Upper lobe of right lung (tissue), 1 donor: ENCODE measurements around the gene PDIA3. TPM values are rescaled to one million over a fixed set of nuclear protein-coding genes. Genes with fewer than 3 reads are reported as not detected.
"Not testable (repeated sequence)": the region's sequence is repeated elsewhere in the genome, so short reads cannot be mapped to it uniquely, and the experiment has no call there.

Experiments
- ATAC-seq: fragments of 200-7000 bp; cut with Tn5 transposase; one replicate; pipeline ENCODE4 v1.9.1; 2020; ENCODE audit warnings: mild to moderate bottlenecking, moderate library complexity
- DNase-seq: peaks from one replicate; pipeline ENCODE4 v3.0.0-alpha.2; 2020
- H3K27ac ChIP-seq: fragments of 200-600 bp; one replicate; pipeline ENCODE4 v1.8.0; 2022
- H3K27me3 ChIP-seq: fragments of 200-600 bp; one replicate; pipeline ENCODE4 v1.8.0; 2022; ENCODE audit warnings: mild to moderate bottlenecking
- H3K36me3 ChIP-seq: fragments of 200-600 bp; one replicate; pipeline ENCODE4 v1.8.0; 2022
- H3K4me1 ChIP-seq: fragments of 200-600 bp; one replicate; pipeline ENCODE4 v1.8.0; 2022
- H3K4me3 ChIP-seq: fragments of 200-600 bp; one replicate; pipeline ENCODE4 v1.8.0; 2022; ENCODE audit warnings: mild to moderate bottlenecking
- H3K9me3 ChIP-seq: fragments of 200-600 bp; one replicate; pipeline ENCODE4 v1.8.0; 2022
- intact Hi-C: fragments of 100-400 bp; cut with DNase I; formaldehyde crosslinking; loops from one replicate; pipeline ENCODE4 v1.11.0; 2022
- microRNA-seq: library from miRNA; unstranded; fragments of <30 nt; microRNA quantifications from one replicate; pipeline ENCODE4 v1.2.0, GENCODE V29; 2020; ENCODE audit warnings: borderline microRNAs expressed
- total RNA-seq: library from RNA; stranded (reverse); fragmentation: NEBNext Ultra II Directional; extraction: Animal tissue kit (Norgen Biotek cat#: 25700); gene quantifications from one replicate; pipeline ENCODE4 v1.2.1, GENCODE V29; 2021
- TF ChIP-seq, protein P1 (sequence below): fragments of 200-600 bp; IDR thresholded peaks from one replicate; pipeline ENCODE4 v1.8.0; 2022; ENCODE audit warnings: antibody characterized with exemption
- donor health status: DM: no; HTN: yes; CAD: no; lungs with severe emphysema.

PDIA3 gene
- total RNA-seq, 1 donor from 2014 or later: 382 TPM

- Histone ChIP-seq H3K9me3 (no peaks in the 10 kb centered on the region), H3K4me3 (peak within 1 kb of the TSS; percentile 96), H3K36me3 (peaks cover 70% of the 10 kb centered on the region), H3K27ac (peak within 1 kb of the TSS; percentile 87), H3K27me3 (no peaks in the 10 kb centered on the region), H3K4me1 (peaks cover 27% of the 10 kb centered on the region)
- TF ChIP-seq, protein P1, sequence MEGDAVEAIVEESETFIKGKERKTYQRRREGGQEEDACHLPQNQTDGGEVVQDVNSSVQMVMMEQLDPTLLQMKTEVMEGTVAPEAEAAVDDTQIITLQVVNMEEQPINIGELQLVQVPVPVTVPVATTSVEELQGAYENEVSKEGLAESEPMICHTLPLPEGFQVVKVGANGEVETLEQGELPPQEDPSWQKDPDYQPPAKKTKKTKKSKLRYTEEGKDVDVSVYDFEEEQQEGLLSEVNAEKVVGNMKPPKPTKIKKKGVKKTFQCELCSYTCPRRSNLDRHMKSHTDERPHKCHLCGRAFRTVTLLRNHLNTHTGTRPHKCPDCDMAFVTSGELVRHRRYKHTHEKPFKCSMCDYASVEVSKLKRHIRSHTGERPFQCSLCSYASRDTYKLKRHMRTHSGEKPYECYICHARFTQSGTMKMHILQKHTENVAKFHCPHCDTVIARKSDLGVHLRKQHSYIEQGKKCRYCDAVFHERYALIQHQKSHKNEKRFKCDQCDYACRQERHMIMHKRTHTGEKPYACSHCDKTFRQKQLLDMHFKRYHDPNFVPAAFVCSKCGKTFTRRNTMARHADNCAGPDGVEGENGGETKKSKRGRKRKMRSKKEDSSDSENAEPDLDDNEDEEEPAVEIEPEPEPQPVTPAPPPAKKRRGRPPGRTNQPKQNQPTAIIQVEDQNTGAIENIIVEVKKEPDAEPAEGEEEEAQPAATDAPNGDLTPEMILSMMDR: no peak
- DNase-seq (peak; percentile 96), ATAC-seq (peak; percentile 97)
- intact Hi-C loops: no loop called here
These were observed 54.3 kb downstream of the PDIA3 start, which contains the start of gene HYPK for GRCh38 chr15:43800286-43801141. TSS of gene HYPK (plus strand) at chr15:43800599. CDS start at chr15:43800623, 24 bp downstream.

- H3K9me3 ChIP-seq, intact Hi-C loops, H3K27me3 ChIP-seq, DNase-seq, H3K4me3 ChIP-seq, H3K27ac ChIP-seq, ATAC-seq: not testable (repeated sequence)
- peaks cover 79% of the 10 kb centered on the region for H3K36me3 ChIP-seq
- H3K4me1 ChIP-seq: peaks cover 25% of the 10 kb centered on the region
These were observed 56.4 kb downstream of the PDIA3 start for GRCh38 chr15:43802676-43803075.

DNA sequence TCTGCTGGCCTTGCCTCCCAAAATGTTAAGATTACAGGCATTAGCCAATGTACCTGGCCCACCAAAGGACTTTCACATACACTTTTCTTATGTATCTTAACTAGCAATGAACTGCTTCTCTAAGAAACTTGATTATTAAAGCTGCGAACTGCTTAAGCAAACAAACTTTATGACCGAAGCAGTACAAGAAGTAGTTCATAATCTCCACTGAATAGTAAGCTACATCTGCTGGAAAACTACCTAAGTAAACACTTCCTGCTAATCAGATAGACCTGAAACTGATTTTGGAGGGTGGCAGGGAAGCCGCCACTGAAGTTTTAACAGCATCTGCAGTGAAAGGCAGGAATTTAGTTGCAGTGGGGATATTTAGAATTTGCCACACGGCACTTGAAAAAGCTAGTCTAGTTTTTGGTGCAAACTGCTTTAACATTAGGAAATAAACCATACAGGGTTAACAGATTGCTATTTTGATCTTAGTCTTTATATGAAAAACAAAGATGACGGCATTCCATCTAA, 62.3 kb downstream of the PDIA3 start:
- Histone ChIP-seq H3K27me3 (no peaks in the 10 kb centered on the region), H3K4me1 (no peaks in the 10 kb centered on the region), H3K9me3 (no peaks in the 10 kb centered on the region), H3K36me3 (peaks cover 99% of the 10 kb centered on the region), H3K27ac (no peak overlapping the region), H3K4me3 (no peak overlapping the region)
- DNase-seq: no peak
- intact Hi-C loops: no loop called here
- ATAC-seq: no peak
- TF ChIP-seq, protein P1: no peak

- H3K9me3 ChIP-seq: no peaks in the 10 kb centered on the region
- TF ChIP-seq, protein P1: no peak
- no peaks in the 10 kb centered on the region for H3K27me3 ChIP-seq
- peak; percentile 77 for ATAC-seq
- H3K36me3 ChIP-seq: peaks cover 99% of the 10 kb centered on the region
- H3K4me1 ChIP-seq: no peaks in the 10 kb centered on the region
- DNase-seq: no peak
- intact Hi-C loops: no loop called here
- H3K27ac ChIP-seq: no peak overlapping the region
- H3K4me3 ChIP-seq: no peak overlapping the region
These were observed 62.9 kb downstream of the PDIA3 start for GRCh38 chr15:43808960-43809678.

DNA sequence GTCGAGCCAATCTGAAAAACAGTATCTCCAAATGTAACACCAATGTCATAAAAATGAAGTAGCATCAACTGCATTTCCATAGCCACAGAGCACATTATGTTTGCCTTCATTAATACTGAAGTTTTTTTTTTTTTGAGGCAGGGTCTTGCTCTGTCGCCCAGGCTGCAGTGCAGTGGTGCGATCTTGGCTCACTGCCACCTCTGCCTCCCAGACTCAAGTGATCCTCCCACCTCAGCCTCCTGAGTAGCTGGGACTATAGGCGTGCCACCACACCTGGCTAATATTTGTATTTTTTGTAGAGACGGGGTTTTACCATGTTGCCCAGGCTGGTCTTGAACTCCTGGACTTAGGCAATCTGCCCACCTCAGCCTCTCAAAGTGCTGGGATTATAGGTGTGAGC, 68.8 kb downstream of the PDIA3 start:
- intact Hi-C loops, DNase-seq, H3K27ac ChIP-seq, H3K4me1 ChIP-seq, H3K4me3 ChIP-seq, H3K9me3 ChIP-seq, H3K27me3 ChIP-seq, ATAC-seq: not testable (repeated sequence)
- peaks cover 79% of the 10 kb centered on the region for H3K36me3 ChIP-seq

- H3K27me3 ChIP-seq: no peaks in the 10 kb centered on the region
- peaks cover 25% of the 10 kb centered on the region for H3K4me1 ChIP-seq
- H3K9me3 ChIP-seq: no peaks in the 10 kb centered on the region
- TF ChIP-seq, protein P1: no peak
- no peak for DNase-seq
- no peak overlapping the region for H3K4me3 ChIP-seq
- H3K27ac ChIP-seq: no peak overlapping the region
- intact Hi-C loops: no loop called here
- ATAC-seq: no peak
- H3K36me3 ChIP-seq: peaks cover 17% of the 10 kb centered on the region
These were observed 75.3 kb downstream of the PDIA3 start for GRCh38 chr15:43821505-43821904.

Small RNA genes lying within 50 kb of the gene (microRNA-seq; reads per million reads assigned to microRNA genes)
- 1.5 reads per million for gene MIR1282

Other genes with a start within 250 kb of the PDIA3 start
- 2.3 TPM for gene MAP1A, start 228.8 kb upstream of the PDIA3 start, total RNA-seq
- 27.3 TPM for gene PPIP5K1, start 156.2 kb upstream of the PDIA3 start, total RNA-seq
- 0.84 TPM for gene CKMT1B, start 152.4 kb upstream of the PDIA3 start, total RNA-seq
- gene STRC, start 127.6 kb upstream of the PDIA3 start, total RNA-seq: not detected
- gene CATSPER2, start 97.6 kb upstream of the PDIA3 start, total RNA-seq: 3.3 TPM
- gene CKMT1A, start 52.6 kb upstream of the PDIA3 start, total RNA-seq: 1.9 TPM
- gene ELL3, start 30.5 kb downstream of the PDIA3 start, total RNA-seq: 4.3 TPM
- 769 TPM for gene SERF2, start 45.9 kb downstream of the PDIA3 start, total RNA-seq
- gene SERINC4, start 53.8 kb downstream of the PDIA3 start, total RNA-seq: not detected
- 11.3 TPM for gene HYPK, start 54.2 kb downstream of the PDIA3 start, total RNA-seq
- gene MFAP1, start 78.3 kb downstream of the PDIA3 start, total RNA-seq: 21.0 TPM
- 6.2 TPM for gene WDR76, start 80.6 kb downstream of the PDIA3 start, total RNA-seq